ENCODE measurements around the gene DPYD.

- TF ChIP-seq ZNF253 (CRISPR knock-in tag; conservative IDR thresholded peaks at IDR 0.05) = no peak
- TF ChIP-seq, protein P1, sequence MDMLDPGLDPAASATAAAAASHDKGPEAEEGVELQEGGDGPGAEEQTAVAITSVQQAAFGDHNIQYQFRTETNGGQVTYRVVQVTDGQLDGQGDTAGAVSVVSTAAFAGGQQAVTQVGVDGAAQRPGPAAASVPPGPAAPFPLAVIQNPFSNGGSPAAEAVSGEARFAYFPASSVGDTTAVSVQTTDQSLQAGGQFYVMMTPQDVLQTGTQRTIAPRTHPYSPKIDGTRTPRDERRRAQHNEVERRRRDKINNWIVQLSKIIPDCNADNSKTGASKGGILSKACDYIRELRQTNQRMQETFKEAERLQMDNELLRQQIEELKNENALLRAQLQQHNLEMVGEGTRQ (CRISPR knock-in tag; IDR thresholded peaks at IDR 0.05) = no peak
Observed at GRCh38 chr1:97634758-97635157, 286.1 kb downstream of the DPYD start.
